Measurements from ENCODE around the gene HDAC9.
"Not testable (repeated sequence)": the region's sequence is repeated elsewhere in the genome, so short reads cannot be mapped to it uniquely, and the experiment has no call there.

The HDAC9 gene

DNA sequence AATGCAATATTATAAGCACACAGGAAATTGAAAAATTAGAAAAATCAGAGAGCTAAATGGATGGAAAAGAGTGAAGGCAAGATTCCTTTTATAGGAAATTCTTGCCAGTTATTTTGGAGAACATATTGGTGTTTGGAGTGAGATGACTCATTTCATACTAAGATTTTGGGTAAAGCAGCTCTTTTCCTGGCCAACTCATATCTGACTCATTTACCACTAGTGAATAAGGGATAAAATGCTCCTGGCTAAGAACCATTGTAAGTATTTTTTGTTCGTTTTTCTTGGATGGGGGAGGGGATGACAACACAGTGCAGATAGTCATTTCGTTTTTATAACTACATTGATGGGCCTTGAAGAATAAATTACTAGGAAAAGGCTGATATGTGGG is 482.6 kb downstream of the HDAC9 start:
- Histone ChIP-seq H3K27me3 (ENCODE audit: control insufficient read depth, insufficient read depth, low read length, poor library complexity, severe bottlenecking) (no peaks in the 10 kb centered on the region), H3K4me1 (ENCODE audit: control insufficient read depth, insufficient read depth, low read length) (no peaks in the 10 kb centered on the region), H3K9me3 (ENCODE audit: control insufficient read depth, low read length) (no peaks in the 10 kb centered on the region), H3K27ac (ENCODE audit: insufficient read depth, low read depth, low read length, poor library complexity, severe bottlenecking) (no peak overlapping the region), H3K36me3 (ENCODE audit: control insufficient read depth, insufficient read depth, low read length) (no peaks in the 10 kb centered on the region), H3K4me3 (ENCODE audit: insufficient read depth, low read depth, low read length) (no peak overlapping the region)
- WGBS, 2 experiments = 82 to 85% methylated on average over 2 of the region's 2 CpGs

- WGBS, 2 experiments = 92 to 93% methylated on average over 18 of the region's 20 CpGs
- H3K4me1 ChIP-seq (ENCODE audit: control insufficient read depth, insufficient read depth, low read length); H3K27me3 ChIP-seq (ENCODE audit: control insufficient read depth, insufficient read depth, low read length, poor library complexity, severe bottlenecking); H3K27ac ChIP-seq (ENCODE audit: insufficient read depth, low read depth, low read length, poor library complexity, severe bottlenecking); H3K36me3 ChIP-seq (ENCODE audit: control insufficient read depth, insufficient read depth, low read length); H3K4me3 ChIP-seq (ENCODE audit: insufficient read depth, low read depth, low read length); H3K9me3 ChIP-seq (ENCODE audit: control insufficient read depth, low read length): not testable (repeated sequence)
Observed at GRCh38 chr7:18990700-18991099, 495.2 kb downstream of the HDAC9 start.

GRCh38 chr7:18993933-18994668 is 498.6 kb downstream of the HDAC9 start:
- WGBS, 2 experiments = 71 to 81% methylated on average over 2 of the region's 3 CpGs
- Histone ChIP-seq H3K36me3 (ENCODE audit: control insufficient read depth, insufficient read depth, low read length) (no peaks in the 10 kb centered on the region), H3K4me1 (ENCODE audit: control insufficient read depth, insufficient read depth, low read length) (no peaks in the 10 kb centered on the region), H3K27ac (ENCODE audit: insufficient read depth, low read depth, low read length, poor library complexity, severe bottlenecking) (no peak overlapping the region), H3K9me3 (ENCODE audit: control insufficient read depth, low read length) (no peaks in the 10 kb centered on the region), H3K4me3 (ENCODE audit: insufficient read depth, low read depth, low read length) (no peak overlapping the region), H3K27me3 (ENCODE audit: control insufficient read depth, insufficient read depth, low read length, poor library complexity, severe bottlenecking) (no peaks in the 10 kb centered on the region)

DNA sequence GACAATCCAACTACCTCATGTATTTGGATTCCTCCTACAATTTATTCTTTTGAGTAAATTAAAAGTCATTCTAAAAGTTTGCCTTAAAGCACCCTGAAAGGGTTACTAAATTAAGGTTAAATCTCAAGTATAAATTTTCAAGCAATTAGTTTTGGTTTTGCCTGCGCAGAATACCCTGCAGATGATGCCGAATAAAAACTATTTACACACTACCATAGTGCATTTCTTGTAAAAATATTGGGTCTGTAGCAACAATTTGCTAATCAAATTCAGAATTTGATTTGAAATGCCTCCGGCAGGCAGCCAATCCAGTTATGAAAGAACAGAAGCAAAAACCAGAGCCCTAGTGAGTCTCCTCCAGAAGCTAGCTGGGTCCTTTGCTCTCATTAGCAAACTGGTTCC is 499.7 kb downstream of the HDAC9 start:
- Histone ChIP-seq H3K36me3 (ENCODE audit: control insufficient read depth, insufficient read depth, low read length) (no peaks in the 10 kb centered on the region), H3K27ac (ENCODE audit: insufficient read depth, low read depth, low read length, poor library complexity, severe bottlenecking) (no peak overlapping the region), H3K4me3 (ENCODE audit: insufficient read depth, low read depth, low read length) (no peak overlapping the region), H3K9me3 (ENCODE audit: control insufficient read depth, low read length) (no peaks in the 10 kb centered on the region), H3K27me3 (ENCODE audit: control insufficient read depth, insufficient read depth, low read length, poor library complexity, severe bottlenecking) (no peaks in the 10 kb centered on the region), H3K4me1 (ENCODE audit: control insufficient read depth, insufficient read depth, low read length) (no peaks in the 10 kb centered on the region)
- 96 to 98% methylated on average over 1 to 3 of the region's 3 CpGs for WGBS, 2 experiments

DNA sequence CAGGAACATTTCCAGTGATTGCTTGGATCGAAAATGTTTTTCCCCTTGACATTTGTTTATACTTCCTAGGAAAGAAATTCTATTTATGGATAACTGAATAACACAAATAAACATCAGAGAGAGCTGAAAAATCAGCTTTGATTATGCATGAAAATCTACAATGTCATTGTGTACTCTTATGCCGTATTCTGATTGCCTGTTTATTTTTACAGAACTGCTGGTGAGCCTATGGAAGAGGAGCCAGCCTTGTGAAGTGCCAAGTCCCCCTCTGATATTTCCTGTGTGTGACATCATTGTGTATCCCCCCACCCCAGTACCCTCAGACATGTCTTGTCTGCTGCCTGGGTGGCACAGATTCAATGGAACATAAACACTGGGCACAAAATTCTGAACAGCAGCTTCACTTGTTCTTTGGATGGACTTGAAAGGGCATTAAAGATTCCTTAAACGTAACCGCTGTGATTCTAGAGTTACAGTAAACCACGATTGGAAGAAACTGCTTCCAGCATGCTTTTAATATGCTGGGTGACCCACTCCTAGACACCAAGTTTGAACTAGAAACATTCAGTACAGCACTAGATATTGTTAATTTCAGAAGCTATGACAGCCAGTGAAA is 500.4 kb downstream of the HDAC9 start:
- H3K27ac ChIP-seq (ENCODE audit: insufficient read depth, low read depth, low read length, poor library complexity, severe bottlenecking) = no peak overlapping the region
- WGBS, 2 experiments = 93 to 94% methylated on average over 4 of the region's 5 CpGs
- no peaks in the 10 kb centered on the region for H3K27me3 ChIP-seq (ENCODE audit: control insufficient read depth, insufficient read depth, low read length, poor library complexity, severe bottlenecking)
- no peaks in the 10 kb centered on the region for H3K9me3 ChIP-seq (ENCODE audit: control insufficient read depth, low read length)
- H3K36me3 ChIP-seq (ENCODE audit: control insufficient read depth, insufficient read depth, low read length) = no peaks in the 10 kb centered on the region
- no peak overlapping the region for H3K4me3 ChIP-seq (ENCODE audit: insufficient read depth, low read depth, low read length)
- H3K4me1 ChIP-seq (ENCODE audit: control insufficient read depth, insufficient read depth, low read length) = no peaks in the 10 kb centered on the region

- no peaks in the 10 kb centered on the region for H3K4me1 ChIP-seq (ENCODE audit: control insufficient read depth, insufficient read depth, low read length)
- H3K27me3 ChIP-seq (ENCODE audit: control insufficient read depth, insufficient read depth, low read length, poor library complexity, severe bottlenecking) = no peaks in the 10 kb centered on the region
- H3K9me3 ChIP-seq (ENCODE audit: control insufficient read depth, low read length) = no peaks in the 10 kb centered on the region
- WGBS, 2 experiments = 68 to 76% methylated on average over 1 to 2 of the region's 2 CpGs
- H3K36me3 ChIP-seq (ENCODE audit: control insufficient read depth, insufficient read depth, low read length) = no peaks in the 10 kb centered on the region
- no peak overlapping the region for H3K4me3 ChIP-seq (ENCODE audit: insufficient read depth, low read depth, low read length)
- no peak overlapping the region for H3K27ac ChIP-seq (ENCODE audit: insufficient read depth, low read depth, low read length, poor library complexity, severe bottlenecking)
Observed at GRCh38 chr7:18996583-18996982, 501.0 kb downstream of the HDAC9 start.

DNA sequence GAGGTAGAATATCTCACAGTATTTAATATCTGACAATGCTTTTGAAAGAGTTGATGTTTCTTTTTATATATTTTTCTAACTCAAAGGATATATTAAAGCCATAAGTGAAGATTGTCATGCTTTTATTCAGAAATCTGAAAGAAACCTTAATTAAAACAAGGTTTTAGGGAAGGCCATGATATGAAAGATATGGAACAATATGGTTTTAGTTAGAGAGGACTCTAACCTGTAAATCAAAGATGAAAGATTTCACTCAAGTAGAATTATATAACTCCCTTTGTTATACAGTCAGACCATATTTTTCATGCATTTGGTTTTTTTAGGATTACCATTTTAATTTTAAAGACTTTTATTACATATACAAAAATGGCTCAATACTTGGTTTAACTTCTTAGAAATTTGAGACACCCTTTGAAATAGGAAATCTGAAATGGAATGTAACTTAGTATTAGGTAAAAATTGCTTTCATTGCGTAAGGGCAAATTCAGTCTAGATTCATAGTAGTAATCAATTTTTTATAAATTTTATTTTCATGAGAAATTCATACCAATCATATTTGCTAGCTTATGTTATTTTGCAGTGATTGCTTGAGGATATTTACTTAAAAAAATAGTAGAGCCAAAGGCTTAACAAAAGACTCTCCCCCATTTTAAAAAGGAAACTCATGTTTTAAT is 502.1 kb downstream of the HDAC9 start:
- Histone ChIP-seq H3K4me3 (ENCODE audit: insufficient read depth, low read depth, low read length) (no peak overlapping the region), H3K27ac (ENCODE audit: insufficient read depth, low read depth, low read length, poor library complexity, severe bottlenecking) (no peak overlapping the region), H3K27me3 (ENCODE audit: control insufficient read depth, insufficient read depth, low read length, poor library complexity, severe bottlenecking) (no peaks in the 10 kb centered on the region), H3K36me3 (ENCODE audit: control insufficient read depth, insufficient read depth, low read length) (no peaks in the 10 kb centered on the region), H3K4me1 (ENCODE audit: control insufficient read depth, insufficient read depth, low read length) (no peaks in the 10 kb centered on the region), H3K9me3 (ENCODE audit: control insufficient read depth, low read length) (no peaks in the 10 kb centered on the region)
- WGBS, 2 experiments = no CpG with 5 or more reads among the region's 1 CpG

- no peak overlapping the region for H3K4me3 ChIP-seq (ENCODE audit: insufficient read depth, low read depth, low read length)
- no peak overlapping the region for H3K27ac ChIP-seq (ENCODE audit: insufficient read depth, low read depth, low read length, poor library complexity, severe bottlenecking)
- no peaks in the 10 kb centered on the region for H3K9me3 ChIP-seq (ENCODE audit: control insufficient read depth, low read length)
- H3K4me1 ChIP-seq (ENCODE audit: control insufficient read depth, insufficient read depth, low read length) = no peaks in the 10 kb centered on the region
- no peaks in the 10 kb centered on the region for H3K36me3 ChIP-seq (ENCODE audit: control insufficient read depth, insufficient read depth, low read length)
- 89 to 100% methylated on average over 1 to 4 of the region's 4 CpGs for WGBS, 2 experiments
- H3K27me3 ChIP-seq (ENCODE audit: control insufficient read depth, insufficient read depth, low read length, poor library complexity, severe bottlenecking) = no peaks in the 10 kb centered on the region
Observed at GRCh38 chr7:19000410-19000809, 504.9 kb downstream of the HDAC9 start.

- Histone ChIP-seq H3K27me3 (ENCODE audit: control insufficient read depth, insufficient read depth, low read length, poor library complexity, severe bottlenecking) (no peaks in the 10 kb centered on the region), H3K4me3 (ENCODE audit: insufficient read depth, low read depth, low read length) (no peak overlapping the region), H3K27ac (ENCODE audit: insufficient read depth, low read depth, low read length, poor library complexity, severe bottlenecking) (no peak overlapping the region), H3K9me3 (ENCODE audit: control insufficient read depth, low read length) (no peaks in the 10 kb centered on the region), H3K36me3 (ENCODE audit: control insufficient read depth, insufficient read depth, low read length) (no peaks in the 10 kb centered on the region), H3K4me1 (ENCODE audit: control insufficient read depth, insufficient read depth, low read length) (no peaks in the 10 kb centered on the region)
- 89 to 100% methylated on average over 1 of the region's 1 CpG for WGBS, 2 experiments
Observed at GRCh38 chr7:19001854-19002253, 506.3 kb downstream of the HDAC9 start.

DNA sequence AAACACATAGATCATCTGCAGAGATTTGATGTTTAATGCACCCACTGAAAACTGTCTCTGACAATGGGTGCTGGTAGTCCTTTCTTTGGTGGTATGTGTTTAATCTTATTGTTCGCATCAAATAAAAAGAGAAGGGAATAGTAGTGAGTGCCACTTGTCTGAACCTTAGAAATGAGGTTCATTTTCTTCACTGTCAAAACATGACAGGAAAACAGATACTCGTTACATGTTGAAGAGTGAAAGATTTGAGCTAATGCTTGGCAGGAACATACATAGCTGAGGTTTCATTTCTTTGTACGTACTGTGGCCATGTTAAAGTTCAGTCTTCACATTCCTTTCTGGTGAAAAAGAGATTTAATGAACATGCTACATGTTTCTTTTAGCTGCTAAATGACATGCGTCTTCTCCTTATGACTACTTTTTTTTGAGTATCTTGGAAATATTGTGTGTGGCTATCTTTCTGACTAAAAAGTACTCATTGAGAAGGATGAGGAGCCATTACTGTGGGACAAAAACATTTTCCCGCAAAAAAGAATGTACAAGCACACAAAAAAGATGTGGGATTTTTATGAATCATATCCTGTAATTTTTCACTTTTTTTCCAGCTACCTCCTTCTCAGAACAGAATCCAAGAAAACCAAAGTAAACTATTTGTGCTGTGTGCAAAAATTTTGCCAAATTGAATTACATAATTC is 513.8 kb downstream of the HDAC9 start:
- H3K27me3 ChIP-seq (ENCODE audit: control insufficient read depth, insufficient read depth, low read length, poor library complexity, severe bottlenecking) = no peaks in the 10 kb centered on the region
- H3K27ac ChIP-seq (ENCODE audit: insufficient read depth, low read depth, low read length, poor library complexity, severe bottlenecking) = no peak overlapping the region
- no peaks in the 10 kb centered on the region for H3K4me1 ChIP-seq (ENCODE audit: control insufficient read depth, insufficient read depth, low read length)
- 91 to 92% methylated on average over 5 of the region's 5 CpGs for WGBS, 2 experiments
- H3K4me3 ChIP-seq (ENCODE audit: insufficient read depth, low read depth, low read length) = no peak overlapping the region
- no peaks in the 10 kb centered on the region for H3K9me3 ChIP-seq (ENCODE audit: control insufficient read depth, low read length)
- H3K36me3 ChIP-seq (ENCODE audit: control insufficient read depth, insufficient read depth, low read length) = no peaks in the 10 kb centered on the region

Measured in ectodermal cell (in vitro differentiated cells).